NCI-H82 (cell line): ENCODE measurements around the gene NFASC.
A peak's percentile ranks its signal among the peaks of the same experiment; 100 is the strongest.

Experiments used
- DNase-seq: peaks from one replicate; lab custom pipeline; 2025; lab: John Stamatoyannopoulos, UW

NFASC gene

GRCh38 chr1:204959836-204960235, 89.2 kb downstream of the NFASC start:
- no peak for DNase-seq

- no peak for DNase-seq
These were observed 89.9 kb downstream of the NFASC start for GRCh38 chr1:204960306-204961125.

- no peak for DNase-seq
These were observed 91.2 kb downstream of the NFASC start for GRCh38 chr1:204961765-204962419.

GRCh38 chr1:204962742-204963632, 92.3 kb downstream of the NFASC start:
- peak; percentile 92 for DNase-seq

- peak; percentile 69 for DNase-seq
These were observed 96.8 kb downstream of the NFASC start for GRCh38 chr1:204967451-204967850.

- no peak for DNase-seq
These were observed 97.5 kb downstream of the NFASC start for GRCh38 chr1:204968135-204968534.

GRCh38 chr1:204968951-204969350, 98.3 kb downstream of the NFASC start:
- DNase-seq: no peak

GRCh38 chr1:204970937-204971336, 100.3 kb downstream of the NFASC start:
- DNase-seq: no peak

- peak; percentile 77 for DNase-seq
These were observed 101.1 kb downstream of the NFASC start for GRCh38 chr1:204971517-204972336.

- DNase-seq: no peak
These were observed 101.8 kb downstream of the NFASC start for GRCh38 chr1:204972426-204972825.

- DNase-seq: peak; percentile 72
These were observed 102.8 kb downstream of the NFASC start for GRCh38 chr1:204973449-204973848.

- peak; percentile 50 for DNase-seq
These were observed 103.7 kb downstream of the NFASC start for GRCh38 chr1:204974327-204974726.

GRCh38 chr1:204975021-204975420, 104.4 kb downstream of the NFASC start:
- DNase-seq: peak; percentile 75

- DNase-seq: peak; percentile 89
These were observed 105.0 kb downstream of the NFASC start for GRCh38 chr1:204975568-204976235.

GRCh38 chr1:204976646-204977045, 106.0 kb downstream of the NFASC start:
- DNase-seq: no peak

GRCh38 chr1:204977318-204977717, 106.7 kb downstream of the NFASC start:
- no peak for DNase-seq

- DNase-seq: no peak
These were observed 108.1 kb downstream of the NFASC start for GRCh38 chr1:204978782-204979181.

GRCh38 chr1:204979306-204979705, 108.6 kb downstream of the NFASC start:
- no peak for DNase-seq

- DNase-seq: peak; percentile 71
These were observed 109.4 kb downstream of the NFASC start for GRCh38 chr1:204979891-204980649.

GRCh38 chr1:204980840-204981405, 110.3 kb downstream of the NFASC start:
- DNase-seq: no peak
